GM12891 (cell line): ENCODE results near the gene CRB2.

Source experiments
- PAX5 ChIP-seq: IDR thresholded peaks from 2 replicates; pipeline ENCODE4 v1.6.1; 2011; ENCODE audit warnings: low read length, moderate library complexity, mild to moderate bottlenecking; ENCODE audit not compliant: insufficient read depth, severe bottlenecking
- POLR2A ChIP-seq: IDR thresholded peaks from 2 replicates; pipeline ENCODE4 v1.6.1; 2011; ENCODE audit warnings: low read depth, low read length, control low read depth
- POLR2AphosphoS5 ChIP-seq: IDR thresholded peaks from 2 replicates; pipeline ENCODE4 v1.6.1; 2011; ENCODE audit warnings: low read depth, low read length, control low read depth
- SPI1 ChIP-seq: IDR thresholded peaks from 2 replicates; pipeline ENCODE4 v1.6.1; 2011; ENCODE audit warnings: low read depth, low read length, control low read depth
- TAF1 ChIP-seq: IDR thresholded peaks from 2 replicates; pipeline ENCODE4 v1.6.1; 2011; ENCODE audit warnings: low read depth, low read length, control low read depth

DNA sequence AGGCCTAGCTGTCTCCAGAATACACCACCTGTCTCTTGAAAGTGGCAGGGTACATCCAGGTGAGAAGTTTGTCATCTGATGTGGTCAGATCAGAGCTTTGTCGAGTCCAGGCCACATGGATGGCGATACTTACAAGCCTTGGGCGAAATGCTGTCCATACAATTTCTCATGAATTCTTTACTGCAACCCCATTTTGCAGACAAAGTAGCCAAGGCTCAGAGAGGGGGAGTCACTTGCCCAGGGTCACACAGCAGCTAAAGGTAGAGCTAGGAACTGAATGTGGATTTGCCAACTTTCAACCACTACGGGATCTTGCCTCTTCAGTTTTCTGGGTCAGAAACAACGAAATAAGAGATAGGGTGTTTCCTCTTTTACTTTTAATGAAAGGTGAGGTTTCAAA lies 35.2 kb downstream of the CRB2 start:
- TF ChIP-seq POLR2A (no peak), POLR2AphosphoS5 (no peak), TAF1 (no peak), SPI1 (no peak), PAX5 (no peak)
